H1 (cell line): ENCODE measurements around the gene ABHD15. TPM values are rescaled to one million over a fixed set of nuclear protein-coding genes. Genes with fewer than 3 reads are reported as not detected.

ENCODE experiments used
- FOSL1 ChIP-seq: IDR thresholded peaks from 2 replicates; pipeline ENCODE4 v1.6.1; 2011; ENCODE audit warnings: mild to moderate bottlenecking, low read depth, low read length, moderate library complexity; ENCODE audit not compliant: insufficient read depth
- RNF2 ChIP-seq: fragments of 200-900, 300-1000 bp; sonication (generic); IDR thresholded peaks from 2 replicates; pipeline ENCODE4 v1.7.1; 2016; ENCODE audit warnings: borderline replicate concordance, low read depth, mild to moderate bottlenecking, antibody characterized with exemption, low read length; ENCODE audit not compliant: poor library complexity, severe bottlenecking; ENCODE audit errors: missing control alignments
- polyA plus RNA-seq, 7 experiments: library from polyadenylated mRNA; depleted of rRNA in 3 of 7; stranded (reverse) in 5 of 7; unstranded in 2 of 7; fragments of >200 nt in 5 of 7; fragments of 200-250 nt in 2 of 7; gene quantifications; 1 replicate in 5 of 7; 2 replicates in 1 of 7; 4 replicates in 1 of 7; pipeline versions ENCODE4 v1.2.1 to v1.2.3, GENCODE V29; 2011 to 2013; ENCODE audit warnings: missing spikeins in 2 of 7, mixed read lengths in 2 of 7
- total RNA-seq: library from RNA; stranded (reverse); fragmentation: NEBNext Ultra II Directional; extraction: Animal tissue kit (Norgen Biotek cat#: 25700); gene quantifications from 2 replicates; pipeline ENCODE4 v1.2.1, GENCODE V29; 2021

ABHD15 gene
- total and polyA plus RNA-seq, 2 of the 8 experiments (the other 6 are each of a cell fraction or from before 2014, with no cell fraction given) = 0.88 to 1.7 TPM

GRCh38 chr17:29565643-29566472, 979 bp downstream of the ABHD15 start (continued):
- TF ChIP-seq FOSL1 (no peak), RNF2 (no peak)
